B cell (primary cell): ENCODE data around the gene RARB.

ENCODE experiments used
- CTCF ChIP-seq: fragments of 200-600 bp; IDR thresholded peaks from one replicate; pipeline ENCODE4 v1.8.0; 2022; ENCODE audit warnings: antibody characterized with exemption, mild to moderate bottlenecking
- EZH2 ChIP-seq: IDR thresholded peaks from 2 replicates; pipeline ENCODE4 v1.6.1; 2012; ENCODE audit warnings: borderline replicate concordance, low read depth, mild to moderate bottlenecking, moderate library complexity, low read length; ENCODE audit not compliant: insufficient read depth, poor library complexity, severe bottlenecking

GRCh38 chr3:25421747-25422146 lies 6.3 kb upstream of the RARB start:
- TF ChIP-seq EZH2 (no peak), CTCF (no peak)
